ENCODE data around the gene RPA3.
A peak's percentile ranks its signal among the peaks of the same experiment; 100 is the strongest.

- peak; percentile 74 for TF ChIP-seq GATA2 (IDR thresholded peaks at IDR 0.05; ENCODE audit: low read depth, low read length)
- no peak for TF ChIP-seq GATA3 (IDR thresholded peaks at IDR 0.05; ENCODE audit: low read depth, low read length)
These were observed 16.9 kb downstream of the RPA3 start for GRCh38 chr7:7701527-7701926.

All from SH-SY5Y (cell line).